Astrocyte of the spinal cord (primary cell): ENCODE results near the gene GAREM1.

Experiments used
- DNase-seq: peaks from one replicate; pipeline ENCODE4 v3.0.0; 2011; ENCODE audit warnings: low read depth, low spot score
- H3K4me3 ChIP-seq: 2 replicates; pipeline ENCODE4 v1.5.1; 2011; ENCODE audit warnings: low read depth, mild to moderate bottlenecking, low read length, moderate library complexity
- CTCF ChIP-seq: IDR thresholded peaks from 2 replicates; pipeline ENCODE4 v1.5.1; 2012; ENCODE audit warnings: low read depth, mild to moderate bottlenecking, low read length, inconsistent platforms
- in situ Hi-C: cut with HindIII; loops from 2 replicates; pipeline ENCODE4 v1.10.0; 2017; ENCODE audit warnings: low sequenced_read_pairs

GAREM1 gene

GRCh38 chr18:32460171-32460731 is 10.4 kb downstream of the GAREM1 start:
- no peak for TF ChIP-seq CTCF
- no peak for DNase-seq
- in situ Hi-C loops, result no loop called here
- no peak overlapping the region for H3K4me3 ChIP-seq

GRCh38 chr18:32459361-32460101 is 11.2 kb downstream of the GAREM1 start:
- no peak for DNase-seq
- no peak for TF ChIP-seq CTCF
- H3K4me3 ChIP-seq, result no peak overlapping the region
- in situ Hi-C loops, result no loop called here

- TF ChIP-seq CTCF, result no peak
- DNase-seq, result no peak
- in situ Hi-C loops, result no loop called here
- no peak overlapping the region for H3K4me3 ChIP-seq
Observed at GRCh38 chr18:32455361-32455760, 15.3 kb downstream of the GAREM1 start.

GRCh38 chr18:32454593-32454992 is 16.1 kb downstream of the GAREM1 start:
- no peak for TF ChIP-seq CTCF
- H3K4me3 ChIP-seq, result no peak overlapping the region
- DNase-seq, result no peak
- in situ Hi-C loops, result no loop called here

- in situ Hi-C loops, result no loop called here
- DNase-seq, result no peak
- no peak for TF ChIP-seq CTCF
- H3K4me3 ChIP-seq, result no peak overlapping the region
Observed at GRCh38 chr18:32450874-32451273, 19.8 kb downstream of the GAREM1 start.

GRCh38 chr18:32450026-32450691 is 20.5 kb downstream of the GAREM1 start:
- TF ChIP-seq CTCF, result no peak
- no peak overlapping the region for H3K4me3 ChIP-seq
- in situ Hi-C loops, result no loop called here
- no peak for DNase-seq
